ENCODE results near the gene ZFAND6.
"Not testable (repeated sequence)": the region's sequence is repeated elsewhere in the genome, so short reads cannot be mapped to it uniquely, and the experiment has no call there.

ZFAND6 gene

DNA sequence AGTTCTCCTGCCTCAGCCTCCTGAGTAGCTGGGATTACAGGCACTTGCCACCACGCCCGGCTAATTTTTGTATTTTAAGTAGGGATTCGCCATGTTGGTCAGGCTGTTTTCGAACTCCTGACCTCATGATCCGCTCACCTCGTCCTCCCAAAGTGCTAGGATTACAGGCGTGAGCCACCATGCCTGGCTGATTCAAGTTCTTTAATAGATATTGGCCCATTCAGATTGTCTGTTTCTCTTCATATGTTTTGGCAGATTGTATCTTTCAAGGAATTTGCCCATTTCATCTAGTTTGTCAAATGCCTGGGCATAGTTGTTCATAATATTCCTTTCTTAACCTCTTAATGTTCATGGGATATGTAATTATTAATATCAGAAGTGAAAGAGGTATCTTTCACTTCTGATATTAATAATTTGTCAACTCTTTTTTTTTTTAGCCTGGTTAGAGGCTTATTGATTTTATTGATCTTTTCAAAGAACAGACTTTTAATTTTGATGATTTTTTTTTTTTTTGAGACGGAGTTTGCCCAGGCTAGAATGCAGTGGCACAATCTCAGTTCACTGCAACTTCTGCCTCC is 40.2 kb upstream of the ZFAND6 start:
- peak; percentile 48 for DNase-seq (ENCODE audit: low read depth)
- H3K4me3 ChIP-seq (ENCODE audit: low read depth, low read length) = peak overlapping the region; percentile 45
- TF ChIP-seq, protein P1, sequence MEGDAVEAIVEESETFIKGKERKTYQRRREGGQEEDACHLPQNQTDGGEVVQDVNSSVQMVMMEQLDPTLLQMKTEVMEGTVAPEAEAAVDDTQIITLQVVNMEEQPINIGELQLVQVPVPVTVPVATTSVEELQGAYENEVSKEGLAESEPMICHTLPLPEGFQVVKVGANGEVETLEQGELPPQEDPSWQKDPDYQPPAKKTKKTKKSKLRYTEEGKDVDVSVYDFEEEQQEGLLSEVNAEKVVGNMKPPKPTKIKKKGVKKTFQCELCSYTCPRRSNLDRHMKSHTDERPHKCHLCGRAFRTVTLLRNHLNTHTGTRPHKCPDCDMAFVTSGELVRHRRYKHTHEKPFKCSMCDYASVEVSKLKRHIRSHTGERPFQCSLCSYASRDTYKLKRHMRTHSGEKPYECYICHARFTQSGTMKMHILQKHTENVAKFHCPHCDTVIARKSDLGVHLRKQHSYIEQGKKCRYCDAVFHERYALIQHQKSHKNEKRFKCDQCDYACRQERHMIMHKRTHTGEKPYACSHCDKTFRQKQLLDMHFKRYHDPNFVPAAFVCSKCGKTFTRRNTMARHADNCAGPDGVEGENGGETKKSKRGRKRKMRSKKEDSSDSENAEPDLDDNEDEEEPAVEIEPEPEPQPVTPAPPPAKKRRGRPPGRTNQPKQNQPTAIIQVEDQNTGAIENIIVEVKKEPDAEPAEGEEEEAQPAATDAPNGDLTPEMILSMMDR (IDR thresholded peaks at IDR 0.05; ENCODE audit: insufficient read depth, low read depth, low read length, missing control alignments) = no peak

DNA sequence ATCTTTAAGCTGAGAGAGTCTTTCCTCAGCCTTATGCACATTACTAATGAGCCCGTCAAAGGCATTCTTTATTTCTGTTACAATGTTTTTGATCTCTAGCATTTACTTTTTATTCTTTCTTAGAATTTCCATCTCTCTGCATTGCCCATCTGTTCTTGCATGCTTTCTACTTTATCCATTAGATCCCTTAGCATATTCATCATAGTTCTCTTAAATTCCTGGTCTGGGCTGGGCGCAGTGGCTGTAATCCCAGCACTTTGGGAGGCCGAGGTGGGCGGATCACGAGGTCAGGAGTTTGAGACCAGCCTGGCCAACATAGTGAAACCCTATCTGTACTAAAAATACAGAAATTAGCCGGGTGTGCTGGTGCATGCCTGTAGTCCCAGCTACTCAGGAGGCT is 39.3 kb upstream of the ZFAND6 start:
- DNase-seq (ENCODE audit: low read depth); H3K4me3 ChIP-seq (ENCODE audit: low read depth, low read length): not testable (repeated sequence)

DNA sequence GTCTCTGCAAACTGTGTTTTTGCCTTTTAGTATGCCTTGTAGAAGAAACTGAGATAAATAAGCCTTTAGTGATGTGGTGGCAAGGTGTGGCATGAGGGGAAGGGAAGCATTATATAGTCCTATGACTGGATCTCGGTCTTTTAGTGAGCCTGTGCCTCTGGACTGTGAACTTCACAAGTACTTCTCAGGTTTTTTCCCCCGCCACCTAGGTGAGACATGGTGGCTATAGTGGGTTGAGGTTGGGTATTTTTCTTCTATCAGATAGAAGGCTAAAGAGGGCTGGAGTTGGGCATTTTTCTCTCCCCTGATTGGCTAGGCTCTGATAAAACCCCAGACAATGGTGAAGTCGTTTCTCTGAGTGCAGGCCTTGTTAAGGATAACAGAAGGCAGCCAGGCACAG is 38.7 kb upstream of the ZFAND6 start:
- TF ChIP-seq, protein P1 (IDR thresholded peaks at IDR 0.05; ENCODE audit: insufficient read depth, low read depth, low read length, missing control alignments) = no peak
- DNase-seq (ENCODE audit: low read depth) = peak; percentile 68
- no peak overlapping the region for H3K4me3 ChIP-seq (ENCODE audit: low read depth, low read length)

DNA sequence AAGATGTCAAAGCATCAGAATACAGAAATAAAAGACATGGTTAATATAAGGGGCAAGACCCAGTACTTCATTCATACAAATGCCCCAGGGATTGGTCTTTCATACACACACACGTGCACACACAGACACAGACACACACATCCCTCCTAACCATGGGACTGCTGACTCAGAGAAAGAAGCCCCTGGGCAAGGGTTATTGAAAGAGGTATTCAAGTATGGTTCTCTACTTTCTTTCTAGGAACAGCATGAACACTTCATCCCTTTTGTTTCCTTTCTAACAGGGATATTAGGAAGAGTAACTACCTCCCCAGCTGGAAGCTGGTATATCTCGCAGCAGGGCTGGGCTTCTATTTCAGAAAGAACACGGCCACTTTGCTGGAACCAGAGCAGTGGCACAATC is 33.2 kb upstream of the ZFAND6 start:
- no peak for DNase-seq (ENCODE audit: low read depth)
- TF ChIP-seq, protein P1 (IDR thresholded peaks at IDR 0.05; ENCODE audit: insufficient read depth, low read depth, low read length, missing control alignments) = no peak
- H3K4me3 ChIP-seq (ENCODE audit: low read depth, low read length) = no peak overlapping the region

DNA sequence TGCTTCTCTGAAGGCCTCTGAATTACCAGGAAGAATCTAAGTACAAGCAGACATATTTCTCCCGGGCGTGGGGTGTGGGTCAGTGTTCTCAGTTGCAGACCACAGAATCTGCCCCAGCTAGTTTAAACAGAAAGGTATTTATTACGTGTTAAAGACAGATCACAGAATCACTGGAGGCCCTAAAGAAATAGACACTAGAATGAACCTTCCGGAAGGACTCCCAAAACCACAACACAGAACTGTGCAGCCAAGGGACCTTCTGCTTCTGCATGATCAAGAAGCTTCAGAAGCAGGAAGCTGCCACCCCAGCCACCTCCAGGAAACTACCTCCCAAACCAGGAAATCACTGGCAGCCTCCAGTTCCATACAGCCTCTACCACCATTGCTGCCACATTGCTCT is 32.7 kb upstream of the ZFAND6 start:
- TF ChIP-seq, protein P1 (IDR thresholded peaks at IDR 0.05; ENCODE audit: insufficient read depth, low read depth, low read length, missing control alignments) = no peak
- no peak overlapping the region for H3K4me3 ChIP-seq (ENCODE audit: low read depth, low read length)
- peak; percentile 74 for DNase-seq (ENCODE audit: low read depth)

DNA sequence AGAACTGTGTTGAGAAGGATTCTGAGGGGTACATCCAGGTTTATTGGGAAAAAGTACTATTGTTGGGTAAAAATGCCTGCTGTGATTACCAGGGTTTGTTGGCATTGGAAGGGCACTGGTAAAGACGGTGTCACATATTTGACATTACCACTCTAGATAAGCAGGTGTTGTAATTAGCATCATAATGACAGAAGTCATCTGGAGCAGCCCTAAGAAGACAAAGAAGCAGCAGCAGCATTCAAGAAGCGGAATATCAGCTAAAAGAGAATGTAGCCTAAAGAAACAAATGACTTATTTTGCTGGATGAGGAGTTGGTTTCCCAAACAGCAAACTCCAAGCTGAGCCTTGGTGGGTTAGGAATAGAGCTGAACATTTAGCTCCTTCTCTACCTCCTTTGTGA is 30.5 kb upstream of the ZFAND6 start:
- no peak for DNase-seq (ENCODE audit: low read depth)

DNA sequence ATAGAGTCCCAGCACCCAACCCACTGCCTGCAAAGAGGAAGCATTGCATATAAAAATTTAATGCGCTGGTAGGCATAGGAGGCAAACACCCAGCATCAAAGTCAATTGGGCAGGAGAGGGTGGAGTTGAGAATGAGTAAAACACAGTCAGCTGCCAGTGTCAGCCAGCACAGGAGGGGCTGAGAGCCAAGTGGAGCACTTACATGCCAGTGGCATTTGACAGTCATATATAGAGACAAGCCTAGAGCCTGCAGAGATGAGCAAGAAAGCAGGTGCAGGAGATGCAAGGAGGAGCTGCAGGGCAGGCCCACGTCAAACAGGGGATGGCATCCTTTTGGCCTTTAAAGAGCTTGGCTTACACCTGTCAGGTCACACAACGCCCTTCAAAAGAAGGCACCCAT is 27.6 kb upstream of the ZFAND6 start:
- DNase-seq (ENCODE audit: low read depth) = peak; percentile 77
- TF ChIP-seq, protein P1 (IDR thresholded peaks at IDR 0.05; ENCODE audit: insufficient read depth, low read depth, low read length, missing control alignments) = no peak

More for the DNA sequence above, 30.5 kb upstream of the ZFAND6 start:
- TF ChIP-seq, protein P1 (IDR thresholded peaks at IDR 0.05; ENCODE audit: insufficient read depth, low read depth, low read length, missing control alignments) = no peak
- H3K4me3 ChIP-seq (ENCODE audit: low read depth, low read length) = no peak overlapping the region

More for the DNA sequence above, 27.6 kb upstream of the ZFAND6 start:
- no peak overlapping the region for H3K4me3 ChIP-seq (ENCODE audit: low read depth, low read length)
